Ascending aorta (tissue), 2 donors: ENCODE measurements around the gene SNX6. TPM values are rescaled to one million over a fixed set of nuclear protein-coding genes. Genes with fewer than 3 reads are reported as not detected.
"Not testable (repeated sequence)": the region's sequence is repeated elsewhere in the genome, so short reads cannot be mapped to it uniquely, and the experiment has no call there.

ENCODE experiments used
- DNase-seq, 2 donors: peaks; one replicate each; pipeline ENCODE4 v3.0.0-alpha.2; 2019; ENCODE audit warnings: low spot score in 2 of 2
- H3K27ac ChIP-seq, 2 donors: fragments of 200-600 bp; sonication (generic); one replicate each; pipeline ENCODE4 v1.5.1; 2016 to 2017; ENCODE audit warnings: mild to moderate bottlenecking in 1 of 2
- H3K27me3 ChIP-seq: fragments of 200-600 bp; sonication (generic); one replicate; pipeline ENCODE4 v1.5.1; 2017
- H3K36me3 ChIP-seq, 2 donors: fragments of 200-600 bp; sonication (generic); one replicate each; pipeline ENCODE4 v1.5.1; 2016
- H3K4me1 ChIP-seq, 2 donors: fragments of 200-600 bp; sonication (generic); one replicate each; pipeline ENCODE4 v1.5.1; 2016 to 2017; ENCODE audit warnings: mild to moderate bottlenecking in 1 of 2
- H3K4me3 ChIP-seq, 2 donors: fragments of 200-600 bp; sonication (generic); one replicate each; pipeline ENCODE4 v1.5.1; 2016 to 2017; ENCODE audit warnings: mild to moderate bottlenecking in 1 of 2
- H3K9me3 ChIP-seq, 2 donors: fragments of 200-600 bp; sonication (generic); one replicate each; pipeline ENCODE4 v1.5.1; 2016
- intact Hi-C: fragments of 100-400 bp; cut with DNase I; formaldehyde crosslinking; loops from one replicate; pipeline ENCODE4 v1.15.1; 2023
- total RNA-seq: library from RNA; depleted of rRNA; stranded (reverse); fragments of >200 nt; gene quantifications from one replicate; pipeline ENCODE4 v1.1.0, GENCODE V29; 2016
- TF ChIP-seq, protein P1 (sequence below), 3 experiments: fragments of 200-600 bp in 2 of 3; fragments of 450-650 bp in 1 of 3; sonication (generic) in 2 of 3; IDR thresholded peaks; one replicate each; pipeline ENCODE4 v1.5.1; 2016 to 2019; ENCODE audit warnings: antibody characterized with exemption in 3 of 3, mild to moderate bottlenecking in 1 of 3, moderate library complexity in 1 of 3

Gene SNX6
- total RNA-seq, 1 donor from 2014 or later: 25.3 TPM

DNA sequence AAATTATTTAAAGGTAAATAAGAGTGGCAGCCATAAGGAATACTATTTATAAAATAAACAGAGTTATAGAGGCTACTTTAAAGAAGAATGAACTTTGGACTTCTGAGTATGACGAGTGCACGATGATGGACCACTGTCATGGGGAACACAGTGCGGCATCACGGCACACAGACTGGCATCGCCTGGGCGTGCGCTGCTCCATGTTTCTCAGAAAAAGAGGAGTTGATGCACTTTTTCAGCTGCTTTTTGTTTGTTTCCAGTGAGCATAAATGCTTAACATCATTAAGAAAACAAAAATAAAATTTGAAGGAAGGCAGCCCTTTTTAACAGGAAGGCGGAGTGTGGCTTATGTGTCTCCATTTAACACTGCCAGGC, 67.2 kb downstream of the SNX6 start:
- Histone ChIP-seq H3K36me3 (peaks cover 41 to 54% of the 10 kb centered on the region in 2 donors), H3K27me3 (no peaks in the 10 kb centered on the region), H3K4me3 (no peak overlapping the region), H3K9me3 (no peaks in the 10 kb centered on the region), H3K4me1 (no peaks in the 10 kb centered on the region), H3K27ac (no peak overlapping the region)
- intact Hi-C loops: no loop called here
- peak in 1 of 2 donors; percentile 34 for DNase-seq
- TF ChIP-seq, protein P1, sequence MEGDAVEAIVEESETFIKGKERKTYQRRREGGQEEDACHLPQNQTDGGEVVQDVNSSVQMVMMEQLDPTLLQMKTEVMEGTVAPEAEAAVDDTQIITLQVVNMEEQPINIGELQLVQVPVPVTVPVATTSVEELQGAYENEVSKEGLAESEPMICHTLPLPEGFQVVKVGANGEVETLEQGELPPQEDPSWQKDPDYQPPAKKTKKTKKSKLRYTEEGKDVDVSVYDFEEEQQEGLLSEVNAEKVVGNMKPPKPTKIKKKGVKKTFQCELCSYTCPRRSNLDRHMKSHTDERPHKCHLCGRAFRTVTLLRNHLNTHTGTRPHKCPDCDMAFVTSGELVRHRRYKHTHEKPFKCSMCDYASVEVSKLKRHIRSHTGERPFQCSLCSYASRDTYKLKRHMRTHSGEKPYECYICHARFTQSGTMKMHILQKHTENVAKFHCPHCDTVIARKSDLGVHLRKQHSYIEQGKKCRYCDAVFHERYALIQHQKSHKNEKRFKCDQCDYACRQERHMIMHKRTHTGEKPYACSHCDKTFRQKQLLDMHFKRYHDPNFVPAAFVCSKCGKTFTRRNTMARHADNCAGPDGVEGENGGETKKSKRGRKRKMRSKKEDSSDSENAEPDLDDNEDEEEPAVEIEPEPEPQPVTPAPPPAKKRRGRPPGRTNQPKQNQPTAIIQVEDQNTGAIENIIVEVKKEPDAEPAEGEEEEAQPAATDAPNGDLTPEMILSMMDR (IDR thresholded peaks at IDR 0.05): no peak

DNA sequence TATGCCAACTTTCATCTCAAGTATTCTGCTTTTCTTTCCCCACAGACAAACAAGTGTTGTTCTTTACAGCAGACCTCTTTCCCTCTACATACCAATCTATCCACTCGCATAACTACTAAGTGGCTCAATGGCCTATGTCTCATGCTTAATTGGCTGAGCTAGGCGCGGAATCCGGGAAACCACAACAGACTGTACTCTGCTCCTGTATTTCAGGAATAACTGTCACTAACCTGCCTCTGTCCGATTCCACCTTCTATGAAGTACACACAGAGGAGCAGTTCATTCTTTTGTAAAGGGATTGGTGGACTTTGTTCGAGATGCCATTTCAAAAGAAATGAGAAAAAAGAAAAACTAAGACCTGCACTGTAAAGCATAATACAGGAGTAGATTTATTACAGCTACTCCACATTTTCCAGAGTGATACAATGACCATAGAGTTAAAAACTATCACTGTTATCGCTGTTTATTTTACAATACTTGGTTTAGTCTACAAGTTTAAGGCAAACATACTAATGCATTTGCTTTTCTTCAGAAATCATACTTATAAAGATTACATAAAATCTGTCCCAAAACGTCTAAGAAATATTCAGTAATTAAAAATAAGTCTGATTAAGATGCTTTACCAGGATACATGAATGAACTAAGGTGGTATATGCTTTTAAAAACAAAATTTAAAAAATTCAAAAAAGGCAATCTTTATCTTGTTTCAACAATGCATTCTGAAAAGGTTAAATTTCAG, 67.7 kb downstream of the SNX6 start:
- H3K9me3 ChIP-seq, H3K4me3 ChIP-seq, DNase-seq, H3K27ac ChIP-seq, H3K4me1 ChIP-seq, intact Hi-C loops, H3K27me3 ChIP-seq: not testable (repeated sequence)
- peaks cover 36 to 50% of the 10 kb centered on the region in 2 donors for H3K36me3 ChIP-seq

DNA sequence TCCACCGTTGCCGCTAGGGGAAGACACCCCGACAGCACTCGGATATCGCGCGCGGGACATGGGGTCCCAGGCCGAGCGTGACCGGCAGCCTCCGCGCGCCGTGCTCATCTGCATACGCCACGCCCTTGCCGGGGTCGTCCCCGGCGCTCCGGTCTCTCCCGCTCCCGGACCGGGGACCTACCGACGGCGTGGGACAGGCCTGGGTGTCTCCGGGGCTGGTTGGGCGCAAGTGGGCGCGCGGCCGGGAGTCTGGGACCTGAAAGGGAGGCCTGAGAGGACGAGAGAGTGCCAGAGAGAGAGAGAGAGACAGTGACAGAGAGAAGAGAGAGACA, 73.5 kb downstream of the SNX6 start:
- H3K9me3 ChIP-seq, H3K4me3 ChIP-seq, H3K36me3 ChIP-seq, DNase-seq, H3K4me1 ChIP-seq, intact Hi-C loops, H3K27ac ChIP-seq, H3K27me3 ChIP-seq: not testable (repeated sequence)

DNA sequence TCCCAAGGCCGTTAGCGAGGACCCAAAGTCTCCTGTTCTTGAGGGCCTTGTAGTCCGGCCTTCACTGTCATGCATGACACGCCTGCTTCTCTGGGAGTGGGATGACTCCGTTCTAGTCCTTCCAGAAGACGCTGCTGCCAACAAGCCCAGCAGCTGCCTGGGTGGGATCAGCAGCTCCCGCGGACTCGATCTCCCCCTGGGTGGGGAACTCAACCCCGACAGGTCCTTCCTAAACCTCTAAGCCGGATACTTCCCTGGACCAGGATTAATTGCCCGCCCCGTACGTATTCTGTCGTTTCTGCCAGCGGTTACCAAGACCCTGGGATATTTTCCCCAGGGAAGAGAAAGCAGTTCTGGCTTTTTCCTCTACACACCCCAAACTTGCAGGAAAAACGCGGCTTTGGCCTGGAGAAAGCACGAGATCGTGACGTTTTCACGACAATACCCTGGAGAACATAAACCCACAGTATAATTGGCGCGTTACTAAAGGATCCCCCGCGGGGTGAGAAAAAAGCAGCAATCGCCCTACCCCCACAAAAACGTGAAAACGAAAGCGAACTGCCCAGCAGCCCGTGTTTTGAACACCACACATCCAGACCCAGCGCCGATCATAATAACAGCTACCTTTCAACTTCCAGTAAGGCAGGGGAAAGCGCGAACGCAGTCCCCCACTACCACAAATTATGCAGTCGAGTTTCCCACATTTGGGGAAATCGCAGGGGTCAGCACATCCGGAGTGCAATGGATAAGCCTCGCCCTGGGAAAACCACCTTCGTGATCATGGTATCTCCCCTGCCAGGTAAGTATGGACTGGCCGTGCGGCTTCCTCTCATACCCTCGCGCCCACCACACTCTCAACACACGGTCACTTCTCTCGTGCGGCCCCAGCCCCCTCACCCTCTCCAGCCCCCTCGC, 74.1 kb downstream of the SNX6 start:
- intact Hi-C loops, H3K9me3 ChIP-seq, H3K27me3 ChIP-seq, H3K4me1 ChIP-seq, H3K4me3 ChIP-seq, DNase-seq, H3K36me3 ChIP-seq, H3K27ac ChIP-seq: not testable (repeated sequence)

DNA sequence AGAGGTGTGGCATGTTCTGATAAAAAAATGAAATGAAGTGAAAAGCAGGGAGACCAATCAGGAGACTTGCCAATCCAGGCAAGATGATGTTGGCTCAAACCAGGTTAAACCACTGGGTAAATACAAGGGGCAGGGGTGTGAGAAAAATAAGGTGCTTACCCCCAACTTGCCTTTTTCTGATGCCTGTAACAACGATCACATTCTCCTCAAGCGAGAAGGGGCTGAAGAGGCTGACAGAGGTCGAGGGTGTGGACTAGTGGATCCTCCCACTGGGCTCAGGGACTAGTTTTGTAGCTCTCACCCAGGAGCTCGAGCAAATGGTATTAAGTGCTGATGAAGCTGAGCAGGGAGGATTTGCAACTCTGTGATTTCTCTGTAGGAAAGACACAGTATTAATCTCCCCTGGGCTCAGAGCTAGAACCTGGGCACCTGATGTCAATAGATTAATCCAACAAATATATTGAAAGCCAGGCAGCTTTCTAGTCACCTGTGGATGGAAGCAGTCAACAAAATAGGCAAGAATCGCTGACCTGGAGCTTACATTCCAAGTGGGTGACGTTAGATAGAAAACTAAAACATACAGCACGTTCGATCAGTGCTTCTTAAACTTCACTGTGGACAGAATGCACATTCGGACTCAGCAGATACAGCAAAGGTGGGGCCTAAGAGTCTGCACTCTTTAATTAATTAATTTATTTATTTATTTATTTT, 75.3 kb downstream of the SNX6 start:
- TF ChIP-seq, protein P1 (IDR thresholded peaks at IDR 0.05): no peak
- peak overlapping the region in 1 of 2 donors; percentile 19 for H3K4me3 ChIP-seq

DNA sequence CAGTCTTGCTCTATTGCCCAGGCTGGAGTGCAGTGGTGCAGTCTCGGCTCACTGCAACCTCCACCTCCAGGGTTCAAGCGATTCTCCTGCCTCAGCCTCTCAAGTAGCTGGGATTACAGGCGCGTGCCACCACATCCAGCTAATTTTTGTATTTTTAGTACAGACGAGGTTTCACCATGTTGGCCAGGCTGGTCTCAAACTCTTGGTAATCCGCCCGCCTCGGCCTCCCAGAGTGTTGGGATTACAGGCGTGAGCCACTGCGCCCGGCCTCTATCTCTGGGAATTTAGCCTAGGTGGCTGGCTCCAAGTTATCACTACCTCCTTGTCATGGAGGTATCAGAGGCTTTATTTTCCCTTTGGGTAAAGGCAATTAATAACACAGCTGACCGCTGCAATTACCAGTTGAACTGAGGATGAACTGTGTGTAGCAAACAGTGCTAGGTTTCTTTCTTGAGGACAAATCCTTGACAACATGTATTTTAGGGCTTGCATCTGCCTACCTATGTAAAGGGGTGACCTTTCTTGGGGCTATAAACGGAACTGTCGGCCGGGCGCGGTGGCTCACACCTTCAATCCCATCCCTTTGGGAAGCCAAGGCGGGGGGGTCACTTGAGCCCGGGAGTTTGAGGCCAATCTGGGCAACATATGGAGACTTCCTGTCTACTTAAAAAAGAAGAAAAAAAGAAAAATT, 80.5 kb downstream of the SNX6 start:
- H3K4me3 ChIP-seq, H3K27me3 ChIP-seq, H3K4me1 ChIP-seq, H3K9me3 ChIP-seq, H3K36me3 ChIP-seq, intact Hi-C loops: not testable (repeated sequence)
- peak in 1 of 2 donors; percentile 50 for DNase-seq
- peak overlapping the region in 1 of 2 donors; percentile 71 for H3K27ac ChIP-seq

More for the DNA sequence above, 75.3 kb downstream of the SNX6 start:
- Histone ChIP-seq H3K27ac (peak overlapping the region; percentile 74 to 76), H3K27me3 (no peaks in the 10 kb centered on the region), H3K9me3 (no peaks in the 10 kb centered on the region), H3K4me1 (no peaks in the 10 kb centered on the region), H3K36me3 (no peaks in the 10 kb centered on the region)
- intact Hi-C loops: no loop called here
- DNase-seq: peak in 1 of 2 donors; percentile 56

DNA sequence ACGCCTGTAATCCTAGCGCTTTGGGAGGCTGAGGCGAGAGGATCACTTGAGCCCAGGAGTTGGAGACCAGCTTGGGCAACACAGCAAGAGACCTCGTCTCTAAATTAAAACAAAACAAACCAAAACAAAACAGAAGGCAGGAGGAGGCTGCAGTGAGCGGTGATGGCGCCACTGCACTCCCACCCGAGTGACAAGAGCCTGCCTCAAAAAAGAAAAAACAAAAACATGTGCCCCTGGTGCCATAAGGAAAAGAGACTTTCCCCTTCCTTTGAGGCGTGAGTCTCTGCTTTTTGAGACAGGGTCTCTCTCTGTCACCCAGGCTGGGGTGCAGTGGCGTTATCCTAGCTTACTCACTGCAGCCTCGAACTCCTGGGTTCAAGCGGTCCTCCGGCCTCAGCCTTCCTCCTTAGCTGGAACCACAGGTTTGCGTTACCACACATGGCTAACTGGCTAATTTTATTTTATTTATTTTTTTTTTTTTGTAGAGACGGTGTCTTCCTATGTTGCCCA, 81.4 kb downstream of the SNX6 start:
- peak in 1 of 2 donors; percentile 48 for DNase-seq

DNA sequence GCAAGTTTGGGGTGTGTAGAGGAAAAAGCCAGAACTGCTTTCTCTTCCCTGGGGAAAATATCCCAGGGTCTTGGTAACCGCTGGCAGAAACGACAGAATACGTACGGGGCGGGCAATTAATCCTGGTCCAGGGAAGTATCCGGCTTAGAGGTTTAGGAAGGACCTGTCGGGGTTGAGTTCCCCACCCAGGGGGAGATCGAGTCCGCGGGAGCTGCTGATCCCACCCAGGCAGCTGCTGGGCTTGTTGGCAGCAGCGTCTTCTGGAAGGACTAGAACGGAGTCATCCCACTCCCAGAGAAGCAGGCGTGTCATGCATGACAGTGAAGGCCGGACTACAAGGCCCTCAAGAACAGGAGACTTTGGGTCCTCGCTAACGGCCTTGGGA, 82.8 kb downstream of the SNX6 start:
- H3K36me3 ChIP-seq, H3K27me3 ChIP-seq, H3K4me1 ChIP-seq, H3K4me3 ChIP-seq, H3K9me3 ChIP-seq, intact Hi-C loops, H3K27ac ChIP-seq, DNase-seq: not testable (repeated sequence)

More for the DNA sequence above, 81.4 kb downstream of the SNX6 start:
- TF ChIP-seq, protein P1 (IDR thresholded peaks at IDR 0.05): no peak
- no peaks in the 10 kb centered on the region for H3K9me3 ChIP-seq
- intact Hi-C loops: no loop called here
- H3K27me3 ChIP-seq: no peaks in the 10 kb centered on the region
- no peaks in the 10 kb centered on the region for H3K4me1 ChIP-seq
- H3K36me3 ChIP-seq: no peaks in the 10 kb centered on the region
- H3K27ac ChIP-seq: peak overlapping the region; percentile 46 to 71
- no peak overlapping the region for H3K4me3 ChIP-seq

DNA sequence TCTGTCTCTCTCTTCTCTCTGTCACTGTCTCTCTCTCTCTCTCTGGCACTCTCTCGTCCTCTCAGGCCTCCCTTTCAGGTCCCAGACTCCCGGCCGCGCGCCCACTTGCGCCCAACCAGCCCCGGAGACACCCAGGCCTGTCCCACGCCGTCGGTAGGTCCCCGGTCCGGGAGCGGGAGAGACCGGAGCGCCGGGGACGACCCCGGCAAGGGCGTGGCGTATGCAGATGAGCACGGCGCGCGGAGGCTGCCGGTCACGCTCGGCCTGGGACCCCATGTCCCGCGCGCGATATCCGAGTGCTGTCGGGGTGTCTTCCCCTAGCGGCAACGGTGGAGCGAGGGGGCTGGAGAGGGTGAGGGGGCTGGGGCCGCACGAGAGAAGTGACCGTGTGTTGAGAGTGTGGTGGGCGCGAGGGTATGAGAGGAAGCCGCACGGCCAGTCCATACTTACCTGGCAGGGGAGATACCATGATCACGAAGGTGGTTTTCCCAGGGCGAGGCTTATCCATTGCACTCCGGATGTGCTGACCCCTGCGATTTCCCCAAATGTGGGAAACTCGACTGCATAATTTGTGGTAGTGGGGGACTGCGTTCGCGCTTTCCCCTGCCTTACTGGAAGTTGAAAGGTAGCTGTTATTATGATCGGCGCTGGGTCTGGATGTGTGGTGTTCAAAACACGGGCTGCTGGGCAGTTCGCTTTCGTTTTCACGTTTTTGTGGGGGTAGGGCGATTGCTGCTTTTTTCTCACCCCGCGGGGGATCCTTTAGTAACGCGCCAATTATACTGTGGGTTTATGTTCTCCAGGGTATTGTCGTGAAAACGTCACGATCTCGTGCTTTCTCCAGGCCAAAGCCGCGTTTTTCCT, 83.4 kb downstream of the SNX6 start:
- H3K36me3 ChIP-seq, H3K4me3 ChIP-seq, H3K9me3 ChIP-seq, DNase-seq, intact Hi-C loops, H3K4me1 ChIP-seq, H3K27ac ChIP-seq, H3K27me3 ChIP-seq: not testable (repeated sequence)
